GM12865 (cell line): ENCODE measurements around the gene ZBTB43.

Source experiments
- DNase-seq: peaks from one replicate; pipeline ENCODE4 v3.0.0; 2010; ENCODE audit warnings: low read depth
- H3K4me3 ChIP-seq: 2 replicates; pipeline ENCODE4 v1.5.1; 2011; ENCODE audit warnings: mild to moderate bottlenecking, low read depth, low read length, control low read depth
- CTCF ChIP-seq: IDR thresholded peaks from 2 replicates; pipeline ENCODE4 v1.5.1; 2011; ENCODE audit warnings: low read length, control low read depth, low read depth, inconsistent platforms; ENCODE audit not compliant: insufficient read depth; ENCODE audit errors: missing control alignments

Gene ZBTB43

DNA sequence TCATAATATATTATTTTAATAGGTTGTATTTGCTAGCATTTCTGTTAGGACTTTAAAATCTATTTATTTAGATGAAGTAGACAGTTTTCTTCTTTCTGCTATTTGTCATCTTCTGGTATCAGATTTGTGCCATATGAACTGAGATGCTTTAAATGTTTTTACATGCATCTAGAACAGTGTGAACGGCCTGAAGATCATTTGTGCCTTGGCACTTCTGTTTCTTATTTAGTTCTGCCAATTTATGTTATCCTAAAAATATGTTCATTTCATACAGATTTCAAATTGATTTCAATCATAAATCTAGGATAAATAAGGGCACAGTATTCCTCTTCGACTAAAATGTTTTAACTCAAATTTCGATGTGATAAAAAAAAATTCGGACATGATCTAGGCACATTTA lies 71.7 kb downstream of the ZBTB43 start:
- no peak overlapping the region for H3K4me3 ChIP-seq
- DNase-seq = no peak
- TF ChIP-seq CTCF = no peak

DNA sequence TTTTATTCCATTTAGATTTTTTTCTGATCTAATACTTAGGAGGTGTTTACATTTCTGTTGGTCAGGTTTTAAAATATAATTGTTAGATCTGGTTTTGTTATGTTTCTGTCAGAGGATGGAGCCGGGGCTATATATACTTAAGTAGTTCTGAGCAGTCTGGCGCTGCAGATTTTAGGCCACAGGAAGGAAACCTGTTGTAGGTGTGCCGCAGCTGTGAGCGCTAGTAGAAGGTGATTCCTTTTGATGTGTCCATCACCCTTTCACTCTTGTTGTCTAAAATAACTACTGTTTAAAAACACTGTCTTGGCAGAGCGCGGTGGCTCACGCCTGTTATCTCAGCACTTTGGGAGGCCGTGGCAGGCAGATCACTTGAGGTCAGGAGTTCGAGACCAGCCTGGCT lies 72.6 kb downstream of the ZBTB43 start:
- no peak for DNase-seq
- no peak for TF ChIP-seq CTCF
- no peak overlapping the region for H3K4me3 ChIP-seq

- DNase-seq = no peak
- no peak overlapping the region for H3K4me3 ChIP-seq
- no peak for TF ChIP-seq CTCF
Measured at GRCh38 chr9:126879288-126879687, 74.4 kb downstream of the ZBTB43 start.

GRCh38 chr9:126880226-126880946 lies 75.5 kb downstream of the ZBTB43 start:
- H3K4me3 ChIP-seq = no peak overlapping the region

DNA sequence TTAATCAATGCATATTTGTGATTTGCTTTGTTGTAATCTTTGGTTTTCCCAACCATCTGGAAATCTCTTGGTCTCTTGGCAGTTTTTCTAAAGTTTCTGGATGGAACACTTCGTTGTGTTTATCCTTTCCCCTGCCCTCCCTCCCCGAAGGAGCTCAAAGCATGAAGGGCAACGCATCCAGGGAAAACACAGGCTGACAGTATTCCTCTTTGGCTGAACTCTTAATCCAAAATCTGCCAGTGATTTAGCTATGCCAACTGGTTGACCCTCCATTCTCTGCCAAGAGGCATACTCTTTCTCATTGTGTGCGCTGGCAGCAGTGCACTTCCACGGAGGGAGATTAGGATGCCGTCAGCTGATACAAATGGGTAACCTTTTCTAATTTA lies 76.1 kb downstream of the ZBTB43 start:
- DNase-seq = no peak
- no peak overlapping the region for H3K4me3 ChIP-seq
- no peak for TF ChIP-seq CTCF

More at GRCh38 chr9:126880226-126880946, 75.5 kb downstream of the ZBTB43 start:
- no peak for DNase-seq
- no peak for TF ChIP-seq CTCF

- H3K4me3 ChIP-seq = no peak overlapping the region
- DNase-seq = no peak
- TF ChIP-seq CTCF = no peak
Measured at GRCh38 chr9:126882746-126883145, 77.9 kb downstream of the ZBTB43 start.

GRCh38 chr9:126883636-126884035 lies 78.8 kb downstream of the ZBTB43 start:
- no peak for TF ChIP-seq CTCF
- no peak for DNase-seq
- no peak overlapping the region for H3K4me3 ChIP-seq
